ENCODE data around the gene SPRYD4.

- no peak for TF ChIP-seq CTCF (IDR thresholded peaks at IDR 0.05; ENCODE audit: insufficient read depth, low read depth, low read length)
- no peak for TF ChIP-seq EZH2 (IDR thresholded peaks at IDR 0.05; ENCODE audit: insufficient read depth, low read length)
Measured at GRCh38 chr12:56490360-56490759, 22.0 kb downstream of the SPRYD4 start.
